ENCODE data around the gene DUSP9. TPM values are rescaled to one million over a fixed set of nuclear protein-coding genes. Genes with fewer than 3 reads are reported as not detected.

Gene DUSP9
- polyA plus RNA-seq, 1 experiment = not detected

- peak; percentile 15 for DNase-seq (ENCODE audit: low read depth, low spot score)
- CTCF ChIA-PET = interaction anchor here (0.6 to 1.9 kb wide), 4 partner anchors 18 to 757 kb away, joined by 3 to 6 read pairs (median 4); no protein-coding TSS in a partner anchor
- TF ChIP-seq CTCF (IDR thresholded peaks at IDR 0.05; ENCODE audit: low read depth, low read length) = peak; percentile 32
- H3K27ac ChIP-seq (ENCODE audit: low read depth, low read length) = no peak within 1 kb of the TSS
- peak within 1 kb of the TSS; percentile 56 for H3K4me3 ChIP-seq (ENCODE audit: low read depth, low read length)
- POLR2A ChIA-PET = interaction anchor here (0.6 to 0.7 kb wide), 3 partner anchors 36 to 386 kb away, joined by 3 to 5 read pairs (median 3); no protein-coding TSS in a partner anchor
- peaks cover 3% of the 10 kb centered on the region for H3K9me3 ChIP-seq (ENCODE audit: control insufficient read depth, insufficient read depth, low read length)
- H3K27me3 ChIP-seq (ENCODE audit: control insufficient read depth, insufficient read depth, low read length) = no peaks in the 10 kb centered on the region
Observed at GRCh38 chrX:153687121-153688039, 40.4 kb downstream of the DUSP9 start, which contains the start of gene SLC6A8. TSS of gene SLC6A8 (plus strand) at chrX:153687926. CDS start at chrX:153688575, 649 bp downstream.

- Histone ChIP-seq H3K4me3 (ENCODE audit: low read depth, low read length) (no peak overlapping the region), H3K9me3 (ENCODE audit: control insufficient read depth, insufficient read depth, low read length) (peaks cover 3% of the 10 kb centered on the region), H3K27me3 (ENCODE audit: control insufficient read depth, insufficient read depth, low read length) (no peaks in the 10 kb centered on the region), H3K27ac (ENCODE audit: low read depth, low read length) (no peak overlapping the region)
- DNase-seq (ENCODE audit: low read depth, low spot score) = no peak
- ChIA-PET POLR2A (no interaction called here), CTCF (interaction anchor here (1.5 to 1.9 kb wide), 2 partner anchors 20 to 149 kb away, joined by 3 to 6 read pairs; no protein-coding TSS in a partner anchor)
- no peak for TF ChIP-seq CTCF (IDR thresholded peaks at IDR 0.05; ENCODE audit: low read depth, low read length)
Observed at GRCh38 chrX:153688071-153688470, 41.1 kb downstream of the DUSP9 start.

- no peak overlapping the region for H3K27ac ChIP-seq (ENCODE audit: low read depth, low read length)
- CTCF ChIA-PET = no interaction called here
- POLR2A ChIA-PET = no interaction called here
- TF ChIP-seq CTCF (IDR thresholded peaks at IDR 0.05; ENCODE audit: low read depth, low read length) = no peak
- peak overlapping the region; percentile 56 for H3K4me3 ChIP-seq (ENCODE audit: low read depth, low read length)
- no peak for DNase-seq (ENCODE audit: low read depth, low spot score)
- H3K9me3 ChIP-seq (ENCODE audit: control insufficient read depth, insufficient read depth, low read length) = peaks cover 2% of the 10 kb centered on the region
- no peaks in the 10 kb centered on the region for H3K27me3 ChIP-seq (ENCODE audit: control insufficient read depth, insufficient read depth, low read length)
Observed at GRCh38 chrX:153688506-153688905, 41.5 kb downstream of the DUSP9 start.

- CTCF ChIA-PET = no interaction called here
- POLR2A ChIA-PET = no interaction called here
- no peaks in the 10 kb centered on the region for H3K27me3 ChIP-seq (ENCODE audit: control insufficient read depth, insufficient read depth, low read length)
- no peaks in the 10 kb centered on the region; the same call in 1 of the 2 replicates for H3K9me3 ChIP-seq (ENCODE audit: control insufficient read depth, insufficient read depth, low read length)
- no peak for DNase-seq (ENCODE audit: low read depth, low spot score)
- no peak overlapping the region for H3K27ac ChIP-seq (ENCODE audit: low read depth, low read length)
- TF ChIP-seq CTCF (IDR thresholded peaks at IDR 0.05; ENCODE audit: low read depth, low read length) = no peak
- H3K4me3 ChIP-seq (ENCODE audit: low read depth, low read length) = peak overlapping the region; percentile 53
Observed at GRCh38 chrX:153688911-153689590, 42.0 kb downstream of the DUSP9 start.
